Glutamatergic neuron (in vitro differentiated cells): ENCODE measurements around the gene TEPSIN. TPM values are rescaled to one million over a fixed set of nuclear protein-coding genes. Genes with fewer than 3 reads are reported as not detected.

Experiments
- DNase-seq: peaks from one replicate; pipeline ENCODE4 v3.0.0; 2022
- H3K27ac Mint-ChIP-seq: one replicate; pipeline ENCODE4 v1.8.0; 2020; ENCODE audit warnings: mild to moderate bottlenecking, mixed read lengths, inconsistent platforms; ENCODE audit not compliant: unreplicated experiment
- H3K27me3 Mint-ChIP-seq: one replicate; pipeline ENCODE4 v1.8.0; 2020; ENCODE audit warnings: mild to moderate bottlenecking, moderate library complexity, mixed read lengths, inconsistent platforms; ENCODE audit not compliant: unreplicated experiment
- H3K36me3 Mint-ChIP-seq: one replicate; pipeline ENCODE4 v1.8.0; 2020; ENCODE audit warnings: mild to moderate bottlenecking, mixed read lengths, inconsistent platforms; ENCODE audit not compliant: unreplicated experiment
- H3K4me1 Mint-ChIP-seq: one replicate; pipeline ENCODE4 v1.8.0; 2020; ENCODE audit warnings: mild to moderate bottlenecking, low read depth, mixed read lengths, inconsistent platforms; ENCODE audit not compliant: unreplicated experiment
- H3K4me3 Mint-ChIP-seq: one replicate; pipeline ENCODE4 v1.8.0; 2020; ENCODE audit warnings: mild to moderate bottlenecking, mixed read lengths, inconsistent platforms; ENCODE audit not compliant: unreplicated experiment
- H3K9me3 Mint-ChIP-seq: one replicate; pipeline ENCODE4 v1.8.0; 2020; ENCODE audit warnings: mild to moderate bottlenecking, moderate library complexity, mixed read lengths, inconsistent platforms; ENCODE audit not compliant: unreplicated experiment
- CTCF ChIP-seq: fragments of 200-600 bp; sonication (generic); IDR thresholded peaks from one replicate; pipeline ENCODE4 v1.5.0; 2021; ENCODE audit not compliant: partially characterized antibody, unreplicated experiment
- total RNA-seq: library from RNA; stranded (reverse); fragmentation: NEBNext Ultra II Directional; extraction: Animal tissue kit (Norgen Biotek cat#: 25700); gene quantifications from one replicate; pipeline ENCODE4 v1.2.1, GENCODE V29; 2021; ENCODE audit not compliant: unreplicated experiment

TEPSIN gene
- total RNA-seq, 1 donor from 2014 or later, result 85.7 TPM

- Mint-ChIP-seq H3K4me3 (no peak overlapping the region), H3K27me3 (peaks cover 2% of the 10 kb centered on the region), H3K4me1 (no peaks in the 10 kb centered on the region), H3K27ac (no peak overlapping the region), H3K9me3 (peaks cover 3% of the 10 kb centered on the region), H3K36me3 (peaks cover 5% of the 10 kb centered on the region)
- no peak for DNase-seq
- no peak for TF ChIP-seq CTCF
Measured at GRCh38 chr17:81274471-81274855, 35.6 kb upstream of the TEPSIN start.

- Mint-ChIP-seq H3K27ac (no peak overlapping the region), H3K27me3 (peaks cover 2% of the 10 kb centered on the region), H3K9me3 (peaks cover 3% of the 10 kb centered on the region), H3K36me3 (peaks cover 8% of the 10 kb centered on the region), H3K4me1 (no peaks in the 10 kb centered on the region), H3K4me3 (no peak overlapping the region)
- DNase-seq, result no peak
- TF ChIP-seq CTCF, result no peak
Measured at GRCh38 chr17:81273698-81274470, 35.0 kb upstream of the TEPSIN start.

GRCh38 chr17:81272616-81273015, 33.8 kb upstream of the TEPSIN start:
- no peak for DNase-seq
- no peak overlapping the region for H3K4me3 Mint-ChIP-seq
- H3K9me3 Mint-ChIP-seq, result peaks cover 3% of the 10 kb centered on the region
- H3K27ac Mint-ChIP-seq, result no peak overlapping the region
- H3K4me1 Mint-ChIP-seq, result peaks cover 6% of the 10 kb centered on the region
- no peak for TF ChIP-seq CTCF
- peaks cover 19% of the 10 kb centered on the region for H3K36me3 Mint-ChIP-seq
- peaks cover 2% of the 10 kb centered on the region for H3K27me3 Mint-ChIP-seq

DNA sequence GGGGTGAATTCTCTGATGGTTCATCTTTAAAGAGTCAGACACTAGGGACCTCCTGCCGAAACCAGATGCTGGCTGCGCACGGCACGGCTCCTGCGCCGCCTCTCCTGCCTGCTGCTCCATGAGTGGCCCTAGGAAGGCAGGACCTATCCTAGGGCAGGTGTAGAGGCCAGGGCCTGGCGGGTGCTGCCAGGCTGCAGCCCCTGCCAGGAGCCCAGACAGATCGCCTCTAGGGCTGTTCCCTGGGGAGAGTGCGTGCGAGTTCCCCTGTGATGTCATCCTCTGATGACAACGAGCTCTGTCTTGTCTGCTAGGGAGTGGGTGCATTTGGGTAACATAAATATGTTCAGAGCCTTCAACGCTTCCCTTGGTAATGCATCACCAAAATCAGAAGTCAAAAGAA, 32.4 kb upstream of the TEPSIN start:
- H3K27me3 Mint-ChIP-seq, result no peaks in the 10 kb centered on the region
- no peak overlapping the region for H3K4me3 Mint-ChIP-seq
- H3K4me1 Mint-ChIP-seq, result peaks cover 16% of the 10 kb centered on the region
- no peak for TF ChIP-seq CTCF
- no peak overlapping the region for H3K27ac Mint-ChIP-seq
- DNase-seq, result no peak
- peaks cover 19% of the 10 kb centered on the region for H3K36me3 Mint-ChIP-seq
- peaks cover under 1% of the 10 kb centered on the region for H3K9me3 Mint-ChIP-seq

GRCh38 chr17:81270279-81270678, 31.4 kb upstream of the TEPSIN start:
- Mint-ChIP-seq H3K4me3 (no peak overlapping the region), H3K27ac (no peak overlapping the region), H3K36me3 (peaks cover 19% of the 10 kb centered on the region), H3K4me1 (peaks cover 20% of the 10 kb centered on the region), H3K27me3 (peaks cover 2% of the 10 kb centered on the region), H3K9me3 (peaks cover 1% of the 10 kb centered on the region)
- no peak for DNase-seq
- no peak for TF ChIP-seq CTCF
